Hematopoietic multipotent progenitor cell treated with erythropoietin and hydrocortisone succinate and interleukin-3 and kit ligand, for 8 days (in vitro differentiated cells): Measurements from ENCODE around the gene FAM89B.

ENCODE experiments used
- DNase-seq: peaks from one replicate; pipeline ENCODE4 v3.0.0-alpha.2; 2015

Gene FAM89B

GRCh38 chr11:65539744-65540289, 32.5 kb upstream of the FAM89B start:
- no peak for DNase-seq

- peak; percentile 86 for DNase-seq
Measured at GRCh38 chr11:65540290-65541092, 31.8 kb upstream of the FAM89B start.

GRCh38 chr11:65541093-65541982, 31.0 kb upstream of the FAM89B start:
- no peak for DNase-seq

- no peak for DNase-seq
Measured at GRCh38 chr11:65542738-65543390, 29.5 kb upstream of the FAM89B start.

- no peak for DNase-seq
Measured at GRCh38 chr11:65545853-65546216, 26.5 kb upstream of the FAM89B start.

- peak; percentile 88 for DNase-seq
Measured at GRCh38 chr11:65546217-65546958, 25.9 kb upstream of the FAM89B start.

- DNase-seq = no peak
Measured at GRCh38 chr11:65547446-65548125, 24.8 kb upstream of the FAM89B start.

- no peak for DNase-seq
Measured at GRCh38 chr11:65548395-65548794, 23.9 kb upstream of the FAM89B start.

GRCh38 chr11:65549096-65549495, 23.2 kb upstream of the FAM89B start:
- no peak for DNase-seq

- DNase-seq = peak; percentile 66
Measured at GRCh38 chr11:65551572-65552387, 20.6 kb upstream of the FAM89B start.

GRCh38 chr11:65552388-65552951, 19.9 kb upstream of the FAM89B start:
- no peak for DNase-seq

- peak; percentile 83 for DNase-seq
Measured at GRCh38 chr11:65553301-65554001, 18.9 kb upstream of the FAM89B start.

- DNase-seq = no peak
Measured at GRCh38 chr11:65554057-65554818, 18.1 kb upstream of the FAM89B start.

- no peak for DNase-seq
Measured at GRCh38 chr11:65554842-65555430, 17.4 kb upstream of the FAM89B start.

- peak; percentile 43 for DNase-seq
Measured at GRCh38 chr11:65555693-65556231, 16.6 kb upstream of the FAM89B start.

GRCh38 chr11:65556470-65557279, 15.7 kb upstream of the FAM89B start:
- DNase-seq = no peak

GRCh38 chr11:65557280-65558001, 14.9 kb upstream of the FAM89B start:
- DNase-seq = no peak
